Testis (tissue), 3 donors: ENCODE data around the gene FLNB. TPM values are rescaled to one million over a fixed set of nuclear protein-coding genes. Genes with fewer than 3 reads are reported as not detected.

ENCODE experiments used
- DNase-seq: peaks from one replicate; pipeline ENCODE4 v3.0.0-alpha.2; 2019
- H3K27ac ChIP-seq, 2 donors: fragments of 200-600 bp; sonication (generic); one replicate each; pipeline ENCODE4 v1.5.1; 2019
- H3K27me3 ChIP-seq: fragments of 200-600 bp; sonication (generic); one replicate; pipeline ENCODE4 v1.5.1; 2019
- H3K36me3 ChIP-seq: fragments of 200-600 bp; sonication (generic); one replicate; pipeline ENCODE4 v1.5.1; 2017; ENCODE audit warnings: low read depth; ENCODE audit errors: missing control alignments
- H3K4me1 ChIP-seq: fragments of 200-600 bp; sonication (generic); one replicate; pipeline ENCODE4 v1.5.1; 2019
- H3K4me3 ChIP-seq, 2 donors: fragments of 200-600 bp; sonication (generic); one replicate each; pipeline ENCODE4 v1.5.1; 2017 to 2019
- H3K9me3 ChIP-seq: fragments of 200-600 bp; sonication (generic); one replicate; pipeline ENCODE4 v1.5.1; 2017
- CTCF ChIP-seq, 3 experiments: fragments of 450-650 bp in 2 of 3; fragments of 200-600 bp in 1 of 3; sonication (generic) in 1 of 3; IDR thresholded peaks; one replicate each; pipeline ENCODE4 v1.5.1; 2016 to 2019; ENCODE audit warnings: antibody characterized with exemption in 3 of 3, mild to moderate bottlenecking in 2 of 3, moderate library complexity in 1 of 3
- POLR2A ChIP-seq: fragments of 450-650 bp; IDR thresholded peaks from one replicate; pipeline ENCODE4 v1.6.1; 2017; ENCODE audit warnings: antibody characterized with exemption, mild to moderate bottlenecking, moderate library complexity
- WGBS, 2 donors: methylation state at CpG; one replicate each; pipeline ENCODE4 v1.1.5; 2018; 5-methylcytosine and 5-hydroxymethylcytosine counted together
- intact Hi-C: fragments of 100-400 bp; cut with DNase I; formaldehyde crosslinking; loops from one replicate; pipeline ENCODE4 v1.15.1; 2023; ENCODE audit warnings: low total_unique reads
- polyA plus RNA-seq: library from polyadenylated mRNA; stranded (reverse); fragments of 350-450 nt; fragmentation: Illumina TruSeq; extraction: RNeasy Lipid Tissue Mini Kit (QIAGEN cat#74804); gene quantifications from one replicate; pipeline ENCODE4 v1.2.3, GENCODE V29; 2014; ENCODE audit warnings: low read depth, low replicate concordance; ENCODE audit not compliant: insufficient read depth
- total RNA-seq, 2 donors: library from RNA; depleted of rRNA; stranded (reverse); fragments of >200 nt; gene quantifications; one replicate each; pipeline ENCODE4 v1.2.3, GENCODE V29; 2016

FLNB gene
- total and polyA plus RNA-seq, 3 donors from 2014 or later, result 105 to 199 (median 166) TPM

DNA sequence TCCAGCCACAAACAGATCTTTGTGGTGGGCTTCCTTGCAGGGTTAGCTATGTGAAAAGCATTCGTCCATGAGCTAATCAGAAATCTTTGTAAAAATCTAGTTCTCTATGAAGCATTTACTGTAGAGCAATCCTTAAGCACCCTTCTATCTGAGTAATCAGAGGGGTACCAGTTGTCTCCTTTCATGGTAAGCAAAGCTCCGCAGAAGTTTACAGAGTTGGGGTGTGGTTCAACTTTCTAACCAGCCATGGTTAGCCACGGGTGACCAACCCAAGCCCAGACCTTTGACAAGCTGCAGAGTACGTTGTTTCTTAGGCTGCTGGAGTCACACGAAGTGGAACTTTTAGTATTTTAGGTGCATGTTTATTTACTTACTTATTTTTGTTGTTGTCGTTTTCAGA, 77.4 kb downstream of the FLNB start:
- H3K4me1 ChIP-seq, result no peaks in the 10 kb centered on the region
- no peak for TF ChIP-seq POLR2A
- TF ChIP-seq CTCF (IDR thresholded peaks at IDR 0.05), result no peak
- H3K27ac ChIP-seq, result no peak overlapping the region
- DNase-seq, result no peak
- H3K4me3 ChIP-seq, result no peak overlapping the region
- 74 to 83% methylated on average over 6 of the region's 6 CpGs for WGBS, 2 donors
- no peaks in the 10 kb centered on the region for H3K36me3 ChIP-seq
- H3K27me3 ChIP-seq, result no peaks in the 10 kb centered on the region
- H3K9me3 ChIP-seq, result no peaks in the 10 kb centered on the region
- intact Hi-C loops, result no loop called here

DNA sequence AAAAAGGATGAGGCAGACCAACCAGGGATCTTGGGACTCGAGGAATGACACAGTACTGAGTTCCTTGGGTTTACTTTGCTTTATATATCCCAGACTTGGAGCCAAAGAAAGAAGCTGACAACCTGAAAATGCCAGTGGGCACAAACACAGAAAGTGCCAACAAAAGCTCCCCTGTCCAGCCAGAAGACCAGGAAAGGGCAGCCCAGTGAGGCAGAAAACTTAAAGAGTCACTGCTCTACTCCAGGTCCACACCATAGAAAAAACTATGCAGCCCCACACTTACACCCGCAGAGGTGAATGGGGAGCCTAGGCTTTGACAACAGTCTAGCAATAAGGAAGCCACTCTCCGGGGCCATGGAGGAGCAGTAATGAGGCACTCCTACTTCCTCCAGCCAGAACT, 80.3 kb downstream of the FLNB start:
- no peak for TF ChIP-seq POLR2A
- TF ChIP-seq CTCF (IDR thresholded peaks at IDR 0.05), result no peak
- no peak for DNase-seq
- Histone ChIP-seq H3K4me3 (no peak overlapping the region), H3K9me3 (no peaks in the 10 kb centered on the region), H3K27ac (no peak overlapping the region), H3K4me1 (no peaks in the 10 kb centered on the region), H3K27me3 (no peaks in the 10 kb centered on the region), H3K36me3 (no peaks in the 10 kb centered on the region)
- intact Hi-C loops, result no loop called here
- 79 to 96% methylated on average over 3 of the region's 3 CpGs for WGBS, 2 donors

- no peak overlapping the region for H3K4me3 ChIP-seq
- TF ChIP-seq POLR2A (no peak), CTCF (IDR thresholded peaks at IDR 0.05) (no peak)
- no peak for DNase-seq
- intact Hi-C loops, result no loop called here
- no peak overlapping the region for H3K27ac ChIP-seq
- WGBS, 2 donors, result 92 to 96% methylated on average over 5 of the region's 5 CpGs
- no peaks in the 10 kb centered on the region for H3K9me3 ChIP-seq
- no peaks in the 10 kb centered on the region for H3K4me1 ChIP-seq
- H3K36me3 ChIP-seq, result no peaks in the 10 kb centered on the region
- H3K27me3 ChIP-seq, result no peaks in the 10 kb centered on the region
Observed at GRCh38 chr3:58090351-58090750, 82.1 kb downstream of the FLNB start.

DNA sequence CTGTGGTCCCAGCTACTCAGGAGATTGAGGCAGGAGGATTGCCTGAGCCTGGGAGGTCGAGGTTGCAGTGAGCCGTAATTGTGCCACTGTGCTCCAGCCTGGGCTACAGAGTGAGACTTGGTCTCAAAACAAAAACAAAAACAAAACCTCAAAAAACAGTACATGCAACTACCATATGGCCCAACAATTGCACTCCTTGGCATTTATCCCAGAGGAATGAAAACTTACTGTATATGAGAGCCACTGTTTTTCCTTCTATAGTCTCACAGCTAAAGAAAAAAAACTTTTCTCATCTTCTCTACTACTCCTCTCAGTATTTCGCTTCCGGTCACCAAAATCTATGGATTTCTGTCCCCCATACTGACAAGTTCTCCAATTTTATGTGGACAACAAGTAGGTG, 84.3 kb downstream of the FLNB start:
- no peak for DNase-seq
- 93 to 97% methylated on average over 4 of the region's 4 CpGs for WGBS, 2 donors
- TF ChIP-seq CTCF (IDR thresholded peaks at IDR 0.05) (no peak), POLR2A (no peak)

GRCh38 chr3:58093574-58094195, 85.5 kb downstream of the FLNB start:
- H3K9me3 ChIP-seq, result no peaks in the 10 kb centered on the region
- H3K27ac ChIP-seq, result no peak overlapping the region
- no peak for DNase-seq
- TF ChIP-seq POLR2A (no peak), CTCF (IDR thresholded peaks at IDR 0.05) (no peak)
- WGBS, 2 donors, result 73 to 82% methylated on average over 8 of the region's 8 CpGs
- no peaks in the 10 kb centered on the region for H3K36me3 ChIP-seq
- no peaks in the 10 kb centered on the region for H3K4me1 ChIP-seq
- intact Hi-C loops, result no loop called here
- no peaks in the 10 kb centered on the region for H3K27me3 ChIP-seq
- H3K4me3 ChIP-seq, result no peak overlapping the region

More for the DNA sequence above, 84.3 kb downstream of the FLNB start:
- H3K4me1 ChIP-seq, result no peaks in the 10 kb centered on the region
- H3K36me3 ChIP-seq, result no peaks in the 10 kb centered on the region
- H3K9me3 ChIP-seq, result no peaks in the 10 kb centered on the region
- H3K4me3 ChIP-seq, result no peak overlapping the region
- intact Hi-C loops, result no loop called here
- no peak overlapping the region for H3K27ac ChIP-seq
- no peaks in the 10 kb centered on the region for H3K27me3 ChIP-seq
